Keratinocyte (primary cell): ENCODE measurements around the gene DCDC2C. TPM values are rescaled to one million over a fixed set of nuclear protein-coding genes. Genes with fewer than 3 reads are reported as not detected.

Experiments used
- DNase-seq: peaks from one replicate; pipeline ENCODE4 v3.0.0-alpha.2; 2011; ENCODE audit warnings: low read depth, missing footprints, low spot score
- FAIRE-seq: peaks from 2 replicates; lab custom pipeline; 2011; peaks lifted over from hg19 to GRCh38; lab: Jason Lieb, UNC
- H2AFZ ChIP-seq: 2 replicates; pipeline ENCODE4 v1.6.0; 2012; ENCODE audit warnings: low read length, control low read depth, inconsistent platforms; ENCODE audit not compliant: control insufficient read depth
- H3K27ac ChIP-seq: 2 replicates; pipeline ENCODE4 v1.5.1; 2011; ENCODE audit warnings: low read length; ENCODE audit not compliant: control insufficient read depth, insufficient read depth
- H3K27me3 ChIP-seq: 3 replicates; pipeline ENCODE4 v1.6.0; 2011; ENCODE audit warnings: low read length; ENCODE audit not compliant: control insufficient read depth, insufficient read depth; ENCODE audit errors: extremely low read depth
- H3K36me3 ChIP-seq, 2 experiments: 2 replicates in 1 of 2; 3 replicates in 1 of 2; pipeline ENCODE4 v1.5.1; 2011; ENCODE audit warnings: low read length in 2 of 2, mild to moderate bottlenecking in 1 of 2; ENCODE audit not compliant: control insufficient read depth in 2 of 2, insufficient read depth in 2 of 2; ENCODE audit errors: extremely low read depth in 1 of 2
- H3K4me1 ChIP-seq: 3 replicates; pipeline ENCODE4 v1.5.1; 2011; ENCODE audit warnings: low read length; ENCODE audit not compliant: control insufficient read depth, insufficient read depth; ENCODE audit errors: extremely low read depth
- H3K4me2 ChIP-seq: 3 replicates; pipeline ENCODE4 v1.6.0; 2011; ENCODE audit warnings: low read depth, low read length; ENCODE audit not compliant: control insufficient read depth, insufficient read depth; ENCODE audit errors: extremely low read depth
- H3K4me3 ChIP-seq, 3 experiments: fragments of 200-600 bp in 1 of 3; sonication (generic) in 1 of 3; 2 replicates in 2 of 3; 3 replicates in 1 of 3; pipeline ENCODE4 v1.5.1; 2011 to 2016; ENCODE audit warnings: low read length in 3 of 3, mild to moderate bottlenecking in 3 of 3, control low read depth in 2 of 3, inconsistent platforms in 1 of 3, low read depth in 1 of 3, mixed read lengths in 1 of 3, mixed run types in 1 of 3, moderate library complexity in 1 of 3; ENCODE audit not compliant: control insufficient read depth in 2 of 3, insufficient read depth in 2 of 3; ENCODE audit errors: extremely low read depth in 1 of 3
- H3K79me2 ChIP-seq: 2 replicates; pipeline ENCODE4 v1.6.0; 2012; ENCODE audit warnings: low read length; ENCODE audit not compliant: control insufficient read depth, insufficient read depth
- H3K9ac ChIP-seq: 3 replicates; pipeline ENCODE4 v1.6.0; 2011; ENCODE audit warnings: low read length; ENCODE audit not compliant: control insufficient read depth, insufficient read depth; ENCODE audit errors: extremely low read depth
- H3K9me1 ChIP-seq: 3 replicates; pipeline ENCODE4 v1.6.0; 2011; ENCODE audit warnings: low read length; ENCODE audit not compliant: control insufficient read depth, insufficient read depth; ENCODE audit errors: extremely low read depth
- H3K9me3 ChIP-seq: 2 replicates; pipeline ENCODE4 v1.5.1; 2012; ENCODE audit warnings: low read depth, low read length; ENCODE audit not compliant: control insufficient read depth
- H4K20me1 ChIP-seq: 3 replicates; pipeline ENCODE4 v1.6.0; 2011; ENCODE audit warnings: low read length; ENCODE audit not compliant: control insufficient read depth, insufficient read depth; ENCODE audit errors: extremely low read depth
- CTCF ChIP-seq, 3 experiments: IDR thresholded peaks in 1 of 3; conservative IDR thresholded peaks in 1 of 3; optimal IDR thresholded peaks in 1 of 3; 2 replicates in 2 of 3; 3 replicates in 1 of 3; pipeline versions ENCODE3 to v1.5.1; 2011; ENCODE audit warnings: low read length in 3 of 3, mild to moderate bottlenecking in 3 of 3, moderate library complexity in 2 of 3, control low read depth in 1 of 3, inconsistent platforms in 1 of 3; ENCODE audit not compliant: insufficient read depth in 2 of 3; ENCODE audit errors: extremely low read depth in 1 of 3
- EZH2 ChIP-seq: IDR thresholded peaks from one replicate; pipeline ENCODE4 v1.6.1; 2012; ENCODE audit warnings: inconsistent platforms, mild to moderate bottlenecking, low read length, moderate library complexity
- dilution Hi-C: fragments of 300-500 bp; cut with MboI; formaldehyde crosslinking; loops from one replicate; pipeline ENCODE4 v1.7.0; 2020; ENCODE audit warnings: low sequenced_read_pairs; ENCODE audit not compliant: extremely low pct_ligation_motif_present
- polyA plus RNA-seq, 5 experiments: library from polyadenylated mRNA; depleted of rRNA in 3 of 5; stranded (reverse) in 3 of 5; stranded (forward) in 1 of 5; unstranded in 1 of 5; fragments of >200 nt; gene quantifications; 1 replicate in 1 of 5; 2 replicates in 3 of 5; 3 replicates in 1 of 5; pipeline versions ENCODE4 v1.2.1 to v1.2.3, GENCODE V29; 2011 to 2012; ENCODE audit warnings: missing spikeins in 2 of 5, low read depth in 1 of 5, low replicate concordance in 1 of 5

Gene DCDC2C
- polyA plus RNA-seq, 1 donor (not counting 4 experiments of a cell fraction or from before 2014, with no cell fraction given), result not detected

GRCh38 chr2:3771576-3771975, 68.2 kb downstream of the DCDC2C start:
- H3K9me1 ChIP-seq, result no peaks in the 10 kb centered on the region
- DNase-seq (no peak), FAIRE-seq (no peak)
- no peak overlapping the region for H3K27ac ChIP-seq
- TF ChIP-seq CTCF (optimal IDR thresholded peaks at IDR 0.05 in 1 of 3, IDR thresholded peaks at IDR 0.05 in 1 of 3, conservative IDR thresholded peaks at IDR 0.05 in 1 of 3; ENCODE audit: extremely low read depth in 1 of 3, insufficient read depth in 2 of 3, low read length in 3 of 3), result no peak
- TF ChIP-seq EZH2, result no peak
- no peak overlapping the region for H3K4me2 ChIP-seq
- H3K9me3 ChIP-seq, result no peaks in the 10 kb centered on the region
- H3K9ac ChIP-seq, result no peak overlapping the region
- dilution Hi-C loops, result no loop called here
- H3K79me2 ChIP-seq, result no peaks in the 10 kb centered on the region
- H3K4me1 ChIP-seq, result no peaks in the 10 kb centered on the region
- H3K4me3 ChIP-seq, result no peak overlapping the region
- no peaks in the 10 kb centered on the region for H4K20me1 ChIP-seq
- no peaks in the 10 kb centered on the region for H3K27me3 ChIP-seq
- no peaks in the 10 kb centered on the region for H3K36me3 ChIP-seq
- H2AFZ ChIP-seq, result no peak overlapping the region

GRCh38 chr2:3774336-3774735, 71.0 kb downstream of the DCDC2C start:
- Histone ChIP-seq H3K27me3 (no peaks in the 10 kb centered on the region), H3K4me2 (no peak overlapping the region), H2AFZ (no peak overlapping the region), H3K79me2 (no peaks in the 10 kb centered on the region), H3K36me3 (no peaks in the 10 kb centered on the region), H4K20me1 (no peaks in the 10 kb centered on the region), H3K27ac (no peak overlapping the region), H3K9me1 (no peaks in the 10 kb centered on the region), H3K9ac (no peak overlapping the region), H3K4me1 (no peaks in the 10 kb centered on the region), H3K4me3 (no peak overlapping the region), H3K9me3 (no peaks in the 10 kb centered on the region)
- dilution Hi-C loops, result no loop called here
- FAIRE-seq, result no peak
- no peak for TF ChIP-seq EZH2
- no peak for TF ChIP-seq CTCF (optimal IDR thresholded peaks at IDR 0.05 in 1 of 3, IDR thresholded peaks at IDR 0.05 in 1 of 3, conservative IDR thresholded peaks at IDR 0.05 in 1 of 3; ENCODE audit: extremely low read depth in 1 of 3, insufficient read depth in 2 of 3, low read length in 3 of 3)
- no peak for DNase-seq
